ENCODE measurements around the gene RFNG. TPM values are rescaled to one million over a fixed set of nuclear protein-coding genes. Genes with fewer than 3 reads are reported as not detected.

RFNG gene
- total and polyA plus RNA-seq, 2 of the 13 experiments (the other 11 are each of a cell fraction or from before 2014, with no cell fraction given) = 61.4 to 64.0 TPM

- peak; percentile 50; the same call in 1 of the 2 replicates for TF ChIP-seq ZNF30 (CRISPR knock-in tag; IDR thresholded peaks at IDR 0.05)
- peak; percentile 86; the same call in 1 of the 2 replicates for TF ChIP-seq ZBTB38 (CRISPR knock-in tag; IDR thresholded peaks at IDR 0.05)
- TF ChIP-seq HDAC1 (CRISPR knock-in tag; IDR thresholded peaks at IDR 0.05) = peak; percentile 95
- no peak; the same call in none of the 2 replicates for TF ChIP-seq PAF1 (CRISPR knock-in tag; IDR thresholded peaks at IDR 0.05)
- no peak for TF ChIP-seq PHB2 (IDR thresholded peaks at IDR 0.05; ENCODE audit: partially characterized antibody)
- TF ChIP-seq ZBTB49 (CRISPR knock-in tag; IDR thresholded peaks at IDR 0.05; ENCODE audit: borderline replicate concordance) = no peak
- peak; percentile 78; the same call in 1 of the 2 replicates for TF ChIP-seq EEA1 (CRISPR knock-in tag; IDR thresholded peaks at IDR 0.05; ENCODE audit: borderline replicate concordance)
- peak; percentile 62; the same call in 1 of the 2 replicates for TF ChIP-seq ZNF124 (CRISPR knock-in tag; IDR thresholded peaks at IDR 0.05)
- TF ChIP-seq ZSCAN29 (CRISPR knock-in tag; conservative IDR thresholded peaks at IDR 0.05) = peak; percentile 63; the same call in 1 of the 2 replicates
- no peak; the same call in 1 of the 2 replicates for TF ChIP-seq ZNF709 (CRISPR knock-in tag; IDR thresholded peaks at IDR 0.05)
- peak; percentile 90 for TF ChIP-seq ZBTB25 (CRISPR knock-in tag; IDR thresholded peaks at IDR 0.05)
- TF ChIP-seq ZNF362 (CRISPR knock-in tag; IDR thresholded peaks at IDR 0.05; ENCODE audit: borderline replicate concordance) = no peak; the same call in 1 of the 2 replicates
- no peak for TF ChIP-seq GTF2F1 (IDR thresholded peaks at IDR 0.05; ENCODE audit: low read length)
- 0 out of 2 replicates have a peak, but pooled peaks have one; percentile 70 for TF ChIP-seq NCOA5 (CRISPR knock-in tag; IDR thresholded peaks at IDR 0.05)
- no peak; the same call in 1 of the 2 replicates for TF ChIP-seq STAT6 (CRISPR knock-in tag; IDR thresholded peaks at IDR 0.05; ENCODE audit: borderline replicate concordance)
- TF ChIP-seq PTBP1 (IDR thresholded peaks at IDR 0.05; ENCODE audit: low read depth, low read length, poor library complexity, severe bottlenecking) = peak; percentile 37
- peak; percentile 89 for TF ChIP-seq FOXA3 (CRISPR knock-in tag; IDR thresholded peaks at IDR 0.05)
- TF ChIP-seq ZIK1 (CRISPR knock-in tag; IDR thresholded peaks at IDR 0.05; ENCODE audit: borderline replicate concordance, low read depth) = peak; percentile 89; the same call in 1 of the 2 replicates
- peak; percentile 87 for TF ChIP-seq ZNF605 (CRISPR knock-in tag; IDR thresholded peaks at IDR 0.05)
- TF ChIP-seq ZFP82 (CRISPR knock-in tag; IDR thresholded peaks at IDR 0.05; ENCODE audit: borderline replicate concordance) = no peak; the same call in 1 of the 2 replicates
- TF ChIP-seq NR2C2 (CRISPR knock-in tag; IDR thresholded peaks at IDR 0.05; ENCODE audit: borderline replicate concordance) = peak; percentile 84
- no peak for TF ChIP-seq ZNF678 (CRISPR knock-in tag; IDR thresholded peaks at IDR 0.05)
- no peak; the same call in 1 of the 2 replicates for TF ChIP-seq DNMT1 (CRISPR knock-in tag; IDR thresholded peaks at IDR 0.05)
Measured at GRCh38 chr17:82000803-82001570, 50.6 kb downstream of the RFNG start (continued).
